GM21529 (cell line): ENCODE results near the gene IER2.

Experiments used
- ATAC-seq: cut with Tn5 transposase; IDR thresholded peaks from one replicate; pipeline ENCODE4 v1.9.1; 2021; ENCODE audit not compliant: unreplicated experiment

Gene IER2

GRCh38 chr19:13150187-13150930 lies at the start of gene IER2, which contains the start of gene STX10:
Gene IER2 (plus strand): TSS chr19:13150411. CDS start chr19:13153187, 2,776 bp downstream.
Gene STX10 (minus strand): TSS chr19:13150375. CDS start chr19:13150173, 202 bp downstream.
- peak; percentile 32 for ATAC-seq

- ATAC-seq = no peak
Measured at GRCh38 chr19:13100841-13101589, 49.2 kb upstream of the IER2 start.

- no peak for ATAC-seq
Measured at GRCh38 chr19:13101590-13102415, 48.4 kb upstream of the IER2 start.

GRCh38 chr19:13102416-13102665 lies 47.9 kb upstream of the IER2 start:
- no peak for ATAC-seq

- ATAC-seq = peak; percentile 45
Measured at GRCh38 chr19:13102666-13103580, 47.3 kb upstream of the IER2 start, which contains the start of gene LYL1. Gene LYL1 (minus strand): TSS chr19:13102858. CDS start chr19:13101171, 1,687 bp downstream.

GRCh38 chr19:13103581-13104359 lies 46.4 kb upstream of the IER2 start:
- ATAC-seq = no peak

- peak; percentile 31 for ATAC-seq
Measured at GRCh38 chr19:13104360-13104847, 45.8 kb upstream of the IER2 start.

- ATAC-seq = no peak
Measured at GRCh38 chr19:13104848-13105711, 45.1 kb upstream of the IER2 start.

- ATAC-seq = no peak
Measured at GRCh38 chr19:13109361-13110098, 40.7 kb upstream of the IER2 start.

GRCh38 chr19:13110099-13110610 lies 40.1 kb upstream of the IER2 start:
- no peak for ATAC-seq

- ATAC-seq = no peak
Measured at GRCh38 chr19:13112555-13112954, 37.7 kb upstream of the IER2 start.

GRCh38 chr19:13115936-13116281 lies 34.3 kb upstream of the IER2 start:
- ATAC-seq = no peak

- peak; percentile 48 for ATAC-seq
Measured at GRCh38 chr19:13116282-13117175, 33.7 kb upstream of the IER2 start, which contains the start of gene TRMT1. Gene TRMT1 (minus strand): TSS chr19:13116740. CDS start chr19:13116399, 341 bp downstream.

GRCh38 chr19:13117176-13117771 lies 32.9 kb upstream of the IER2 start:
- no peak for ATAC-seq

- ATAC-seq = peak; percentile 48
Measured at GRCh38 chr19:13117772-13118423, 32.3 kb upstream of the IER2 start, which contains the start of gene NACC1. Gene NACC1 (plus strand): TSS chr19:13118264. CDS start chr19:13135208, 16,944 bp downstream.
